HepG2 (cell line): ENCODE data around the gene RAD51C. TPM values are rescaled to one million over a fixed set of nuclear protein-coding genes. Genes with fewer than 3 reads are reported as not detected.
A peak's percentile ranks its signal among the peaks of the same experiment; 100 is the strongest.

ENCODE experiments used
- ARHGAP35 ChIP-seq: sonication (generic); formaldehyde crosslinking; IDR thresholded peaks from 2 replicates; pipeline ENCODE4 v1.9.0; 2022; ENCODE audit warnings: mild to moderate bottlenecking, inconsistent platforms, moderate library complexity, missing genetic modification reagents, borderline replicate concordance
- CEBPG ChIP-seq: IDR thresholded peaks from 2 replicates; pipeline ENCODE4 v1.6.1; 2016
- HMGA1 ChIP-seq: sonication (generic); formaldehyde crosslinking; conservative IDR thresholded peaks from 2 replicates; pipeline ENCODE4 v1.4.0; 2020; ENCODE audit warnings: missing genetic modification reagents
- JARID2 ChIP-seq: sonication (generic); formaldehyde crosslinking; IDR thresholded peaks from 2 replicates; pipeline ENCODE4 v1.8.1; 2023; ENCODE audit warnings: missing genetic modification reagents, inconsistent platforms; ENCODE audit not compliant: insufficient replicate concordance
- KDM1A ChIP-seq: IDR thresholded peaks from 2 replicates; pipeline ENCODE4 v1.6.1; 2016; ENCODE audit warnings: missing compliant biosample characterization
- MBD4 ChIP-seq: IDR thresholded peaks from 2 replicates; pipeline ENCODE4 v1.6.1; 2012; ENCODE audit warnings: low read length, inconsistent platforms, borderline replicate concordance
- MYNN ChIP-seq: sonication (generic); formaldehyde crosslinking; IDR thresholded peaks from 2 replicates; pipeline ENCODE4 v1.4.0; 2020; ENCODE audit warnings: mild to moderate bottlenecking, low read depth, missing genetic modification reagents
- NFKBIZ ChIP-seq: IDR thresholded peaks from 2 replicates; pipeline ENCODE4 v1.6.1; 2018; ENCODE audit warnings: missing genetic modification reagents, missing compliant biosample characterization
- RAD21 ChIP-seq: fragments of 450-650 bp; formaldehyde crosslinking; IDR thresholded peaks from 2 replicates; pipeline ENCODE4 v1.5.0; 2020; ENCODE audit warnings: mild to moderate bottlenecking
- ZMAT3 ChIP-seq: sonication (generic); formaldehyde crosslinking; conservative IDR thresholded peaks from 2 replicates; pipeline ENCODE4 v1.7.0; 2021; ENCODE audit warnings: missing genetic modification reagents
- ZNF136 ChIP-seq: sonication (generic); formaldehyde crosslinking; IDR thresholded peaks from 2 replicates; pipeline ENCODE4 v1.8.1; 2022; ENCODE audit warnings: low read depth, mild to moderate bottlenecking, moderate library complexity, missing genetic modification reagents
- ZNF205 ChIP-seq: IDR thresholded peaks from 2 replicates; pipeline ENCODE4 v1.6.1; 2018; ENCODE audit warnings: missing biosample characterization, missing genetic modification reagents
- ZNF451 ChIP-seq: sonication (generic); formaldehyde crosslinking; IDR thresholded peaks from 2 replicates; pipeline ENCODE4 v1.5.0; 2020; ENCODE audit warnings: mild to moderate bottlenecking, missing genetic modification reagents
- ZNF572 ChIP-seq: sonication (generic); formaldehyde crosslinking; IDR thresholded peaks from 2 replicates; pipeline ENCODE4 v1.5.1; 2020; ENCODE audit warnings: mild to moderate bottlenecking, missing genetic modification reagents
- ZNF607 ChIP-seq: sonication (generic); formaldehyde crosslinking; IDR thresholded peaks from 2 replicates; pipeline ENCODE4 v1.5.1; 2020; ENCODE audit warnings: missing genetic modification reagents, mild to moderate bottlenecking, borderline replicate concordance
- ZNF773 ChIP-seq: sonication (generic); formaldehyde crosslinking; IDR thresholded peaks from 2 replicates; pipeline ENCODE4 v1.4.0; 2020; ENCODE audit warnings: missing genetic modification reagents, borderline replicate concordance
- ZNF790 ChIP-seq: sonication (generic); formaldehyde crosslinking; IDR thresholded peaks from 2 replicates; pipeline ENCODE4 v1.8.0; 2022; ENCODE audit warnings: missing genetic modification reagents, mild to moderate bottlenecking, borderline replicate concordance
- ZNF878 ChIP-seq: sonication (generic); formaldehyde crosslinking; IDR thresholded peaks from 2 replicates; pipeline ENCODE4 v1.8.1; 2023; ENCODE audit warnings: mild to moderate bottlenecking, missing genetic modification reagents, moderate library complexity
- polyA plus RNA-seq, 8 experiments: library from polyadenylated mRNA; depleted of rRNA in 3 of 8; stranded (reverse) in 7 of 8; unstranded in 1 of 8; fragments of >200 nt; fragmentation: Illumina TruSeq in 4 of 8; extraction: Trizol in 4 of 8; gene quantifications; 2 replicates each; pipeline versions ENCODE4 v1.2.1 to v1.2.3, GENCODE V29; 2011 to 2016; ENCODE audit warnings: low read depth in 4 of 8, missing spikeins in 1 of 8, mixed read lengths in 1 of 8; ENCODE audit not compliant: insufficient read depth in 1 of 8
- total RNA-seq, 5 experiments: library from RNA; depleted of rRNA; stranded (reverse); fragments of >200 nt; fragmentation: Illumina TruSeq; extraction: Trizol; gene quantifications; 2 replicates each; pipeline ENCODE4 v1.2.3, GENCODE V29; 2016; ENCODE audit warnings: low read depth in 1 of 5
- TF ChIP-seq, protein P1 (sequence below): sonication (generic); formaldehyde crosslinking; IDR thresholded peaks from 2 replicates; pipeline ENCODE4 v1.4.0; 2020; ENCODE audit warnings: missing genetic modification reagents
- TF ChIP-seq, protein P2 (sequence below): sonication (generic); formaldehyde crosslinking; IDR thresholded peaks from 2 replicates; pipeline ENCODE4 v1.8.1; 2023; ENCODE audit warnings: mild to moderate bottlenecking, inconsistent platforms, moderate library complexity, missing genetic modification reagents, borderline replicate concordance
- TF ChIP-seq, protein P3 (sequence below): sonication (generic); formaldehyde crosslinking; IDR thresholded peaks from 2 replicates; pipeline ENCODE4 v1.9.0; 2021; ENCODE audit warnings: missing genetic modification reagents, borderline replicate concordance

The RAD51C gene
- total and polyA plus RNA-seq, 2 of the 13 experiments (the other 11 are each of a cell fraction or from before 2014, with no cell fraction given): 38.5 to 106 TPM

DNA sequence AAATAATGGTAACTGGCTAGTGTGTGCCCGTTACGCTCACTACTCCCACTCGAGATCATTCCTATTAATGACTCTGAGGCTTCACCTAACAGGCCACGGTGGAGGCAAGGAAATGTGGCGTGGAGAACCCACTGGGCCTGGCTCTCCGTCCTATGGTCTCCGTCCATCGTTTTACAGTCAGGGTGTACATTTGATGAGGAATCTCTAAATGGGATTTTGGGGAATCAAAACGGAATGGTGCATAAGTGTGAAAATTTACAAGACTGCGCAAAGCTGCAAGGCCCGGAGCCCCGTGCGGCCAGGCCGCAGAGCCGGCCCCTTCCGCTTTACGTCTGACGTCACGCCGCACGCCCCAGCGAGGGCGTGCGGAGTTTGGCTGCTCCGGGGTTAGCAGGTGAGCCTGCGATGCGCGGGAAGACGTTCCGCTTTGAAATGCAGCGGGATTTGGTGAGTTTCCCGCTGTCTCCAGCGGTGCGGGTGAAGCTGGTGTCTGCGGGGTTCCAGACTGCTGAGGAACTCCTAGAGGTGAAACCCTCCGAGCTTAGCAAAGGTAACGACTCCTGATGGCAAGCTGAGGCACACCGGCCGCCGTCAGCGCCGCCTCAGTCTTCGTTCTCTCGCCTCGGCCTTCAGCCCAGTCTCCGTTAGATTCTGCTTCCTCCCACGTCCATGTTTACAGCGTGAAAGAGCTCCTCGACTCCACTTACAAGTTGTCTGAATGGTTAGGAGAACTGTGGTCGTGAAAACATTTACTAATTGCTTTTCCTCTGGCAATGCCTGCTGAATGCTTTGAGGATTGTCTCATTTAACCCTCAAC lies at the start of gene RAD51C (continued):
- TF ChIP-seq, protein P1, sequence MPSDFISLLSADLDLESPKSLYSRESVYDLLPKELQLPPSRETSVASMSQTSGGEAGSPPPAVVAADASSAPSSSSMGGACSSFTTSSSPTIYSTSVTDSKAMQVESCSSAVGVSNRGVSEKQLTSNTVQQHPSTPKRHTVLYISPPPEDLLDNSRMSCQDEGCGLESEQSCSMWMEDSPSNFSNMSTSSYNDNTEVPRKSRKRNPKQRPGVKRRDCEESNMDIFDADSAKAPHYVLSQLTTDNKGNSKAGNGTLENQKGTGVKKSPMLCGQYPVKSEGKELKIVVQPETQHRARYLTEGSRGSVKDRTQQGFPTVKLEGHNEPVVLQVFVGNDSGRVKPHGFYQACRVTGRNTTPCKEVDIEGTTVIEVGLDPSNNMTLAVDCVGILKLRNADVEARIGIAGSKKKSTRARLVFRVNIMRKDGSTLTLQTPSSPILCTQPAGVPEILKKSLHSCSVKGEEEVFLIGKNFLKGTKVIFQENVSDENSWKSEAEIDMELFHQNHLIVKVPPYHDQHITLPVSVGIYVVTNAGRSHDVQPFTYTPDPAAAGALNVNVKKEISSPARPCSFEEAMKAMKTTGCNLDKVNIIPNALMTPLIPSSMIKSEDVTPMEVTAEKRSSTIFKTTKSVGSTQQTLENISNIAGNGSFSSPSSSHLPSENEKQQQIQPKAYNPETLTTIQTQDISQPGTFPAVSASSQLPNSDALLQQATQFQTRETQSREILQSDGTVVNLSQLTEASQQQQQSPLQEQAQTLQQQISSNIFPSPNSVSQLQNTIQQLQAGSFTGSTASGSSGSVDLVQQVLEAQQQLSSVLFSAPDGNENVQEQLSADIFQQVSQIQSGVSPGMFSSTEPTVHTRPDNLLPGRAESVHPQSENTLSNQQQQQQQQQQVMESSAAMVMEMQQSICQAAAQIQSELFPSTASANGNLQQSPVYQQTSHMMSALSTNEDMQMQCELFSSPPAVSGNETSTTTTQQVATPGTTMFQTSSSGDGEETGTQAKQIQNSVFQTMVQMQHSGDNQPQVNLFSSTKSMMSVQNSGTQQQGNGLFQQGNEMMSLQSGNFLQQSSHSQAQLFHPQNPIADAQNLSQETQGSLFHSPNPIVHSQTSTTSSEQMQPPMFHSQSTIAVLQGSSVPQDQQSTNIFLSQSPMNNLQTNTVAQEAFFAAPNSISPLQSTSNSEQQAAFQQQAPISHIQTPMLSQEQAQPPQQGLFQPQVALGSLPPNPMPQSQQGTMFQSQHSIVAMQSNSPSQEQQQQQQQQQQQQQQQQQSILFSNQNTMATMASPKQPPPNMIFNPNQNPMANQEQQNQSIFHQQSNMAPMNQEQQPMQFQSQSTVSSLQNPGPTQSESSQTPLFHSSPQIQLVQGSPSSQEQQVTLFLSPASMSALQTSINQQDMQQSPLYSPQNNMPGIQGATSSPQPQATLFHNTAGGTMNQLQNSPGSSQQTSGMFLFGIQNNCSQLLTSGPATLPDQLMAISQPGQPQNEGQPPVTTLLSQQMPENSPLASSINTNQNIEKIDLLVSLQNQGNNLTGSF (CRISPR knock-in tag): peak; percentile 98
- TF ChIP-seq ZNF451 (CRISPR knock-in tag): peak; percentile 81; the same call in 1 of the 2 replicates
- peak; percentile 91 for TF ChIP-seq ZNF773 (CRISPR knock-in tag)
- peak; percentile 93 for TF ChIP-seq ZNF136 (CRISPR knock-in tag)
- peak; percentile 92; the same call in 1 of the 2 replicates for TF ChIP-seq ARHGAP35 (CRISPR knock-in tag)
- TF ChIP-seq NFKBIZ: peak; percentile 86
- TF ChIP-seq CEBPG (CRISPR knock-in tag): peak; percentile 33; the same call in 1 of the 2 replicates
- TF ChIP-seq RAD21 (CRISPR knock-in tag): peak; percentile 49
- no peak for TF ChIP-seq MBD4
- peak; percentile 97 for TF ChIP-seq MYNN (CRISPR knock-in tag)
- TF ChIP-seq ZNF205 (CRISPR knock-in tag): peak; percentile 70; the same call in 1 of the 2 replicates
- 0 out of 2 replicates have a peak, but pooled peaks have one; percentile 48 for TF ChIP-seq ZNF572 (CRISPR knock-in tag)
- no peak for TF ChIP-seq HMGA1 (CRISPR knock-in tag)
- TF ChIP-seq, protein P2, sequence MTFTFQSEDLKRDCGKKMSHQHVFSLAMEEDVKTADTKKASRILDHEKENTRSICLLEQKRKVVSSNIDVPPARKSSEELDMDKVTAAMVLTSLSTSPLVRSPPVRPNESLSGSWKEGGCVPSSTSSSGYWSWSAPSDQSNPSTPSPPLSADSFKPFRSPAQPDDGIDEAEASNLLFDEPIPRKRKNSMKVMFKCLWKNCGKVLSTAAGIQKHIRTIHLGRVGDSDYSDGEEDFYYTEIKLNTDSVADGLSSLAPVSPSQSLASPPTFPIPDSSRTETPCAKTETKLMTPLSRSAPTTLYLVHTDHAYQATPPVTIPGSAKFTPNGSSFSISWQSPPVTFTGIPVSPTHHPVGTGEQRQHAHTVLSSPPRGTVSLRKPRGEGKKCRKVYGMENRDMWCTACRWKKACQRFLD: peak; percentile 99
- no peak for TF ChIP-seq KDM1A (CRISPR knock-in tag)
- TF ChIP-seq JARID2: peak; percentile 91
- peak; percentile 99; the same call in 1 of the 2 replicates for TF ChIP-seq ZNF607 (CRISPR knock-in tag)
- peak; percentile 91 for TF ChIP-seq ZMAT3
- TF ChIP-seq ZNF790 (CRISPR knock-in tag): no peak; the same call in none of the 2 replicates
- TF ChIP-seq, protein P3, sequence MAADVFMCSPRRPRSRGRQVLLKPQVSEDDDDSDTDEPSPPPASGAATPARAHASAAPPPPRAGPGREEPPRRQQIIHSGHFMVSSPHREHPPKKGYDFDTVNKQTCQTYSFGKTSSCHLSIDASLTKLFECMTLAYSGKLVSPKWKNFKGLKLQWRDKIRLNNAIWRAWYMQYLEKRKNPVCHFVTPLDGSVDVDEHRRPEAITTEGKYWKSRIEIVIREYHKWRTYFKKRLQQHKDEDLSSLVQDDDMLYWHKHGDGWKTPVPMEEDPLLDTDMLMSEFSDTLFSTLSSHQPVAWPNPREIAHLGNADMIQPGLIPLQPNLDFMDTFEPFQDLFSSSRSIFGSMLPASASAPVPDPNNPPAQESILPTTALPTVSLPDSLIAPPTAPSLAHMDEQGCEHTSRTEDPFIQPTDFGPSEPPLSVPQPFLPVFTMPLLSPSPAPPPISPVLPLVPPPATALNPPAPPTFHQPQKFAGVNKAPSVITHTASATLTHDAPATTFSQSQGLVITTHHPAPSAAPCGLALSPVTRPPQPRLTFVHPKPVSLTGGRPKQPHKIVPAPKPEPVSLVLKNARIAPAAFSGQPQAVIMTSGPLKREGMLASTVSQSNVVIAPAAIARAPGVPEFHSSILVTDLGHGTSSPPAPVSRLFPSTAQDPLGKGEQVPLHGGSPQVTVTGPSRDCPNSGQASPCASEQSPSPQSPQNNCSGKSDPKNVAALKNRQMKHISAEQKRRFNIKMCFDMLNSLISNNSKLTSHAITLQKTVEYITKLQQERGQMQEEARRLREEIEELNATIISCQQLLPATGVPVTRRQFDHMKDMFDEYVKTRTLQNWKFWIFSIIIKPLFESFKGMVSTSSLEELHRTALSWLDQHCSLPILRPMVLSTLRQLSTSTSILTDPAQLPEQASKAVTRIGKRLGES (CRISPR knock-in tag): peak; percentile 94
- peak; percentile 93; the same call in 1 of the 2 replicates for TF ChIP-seq ZNF878 (CRISPR knock-in tag)
